ENCODE measurements around the gene NOC2L.

GRCh38 chr1:908661-909060 is 50.4 kb downstream of the NOC2L start:
- no peak for TF ChIP-seq HDAC1 (IDR thresholded peaks at IDR 0.05)
- TF ChIP-seq KLF16 (IDR thresholded peaks at IDR 0.05): no peak
- no peak for TF ChIP-seq CTCF (IDR thresholded peaks at IDR 0.05 in 2 of 3, conservative IDR thresholded peaks at IDR 0.05 in 1 of 3; ENCODE audit: insufficient read depth in 2 of 3, low read depth in 1 of 3, low read length in 3 of 3)
- no peak for TF ChIP-seq ATF2 (CRISPR knock-in tag; IDR thresholded peaks at IDR 0.05)
- TF ChIP-seq ZNF75A (CRISPR knock-in tag; IDR thresholded peaks at IDR 0.05): no peak
- TF ChIP-seq HMBOX1 (IDR thresholded peaks at IDR 0.05): no peak
- no peak for TF ChIP-seq REST (IDR thresholded peaks at IDR 0.05; ENCODE audit: borderline replicate concordance)
- no peak for TF ChIP-seq REST (CRISPR knock-in tag; IDR thresholded peaks at IDR 0.05; ENCODE audit: low read depth)
- TF ChIP-seq MEF2D (tag; conservative IDR thresholded peaks at IDR 0.05; ENCODE audit: low read depth): no peak
- no peak for TF ChIP-seq ZNF274 (IDR thresholded peaks at IDR 0.05; ENCODE audit: borderline replicate concordance, low read depth, low read length)
- no peak for TF ChIP-seq KLF13 (tag; IDR thresholded peaks at IDR 0.05; ENCODE audit: borderline replicate concordance, low read depth)
- no peak for TF ChIP-seq POLR2A (conservative IDR thresholded peaks at IDR 0.05)
